ENCODE results near the gene ANAPC10.

DNA sequence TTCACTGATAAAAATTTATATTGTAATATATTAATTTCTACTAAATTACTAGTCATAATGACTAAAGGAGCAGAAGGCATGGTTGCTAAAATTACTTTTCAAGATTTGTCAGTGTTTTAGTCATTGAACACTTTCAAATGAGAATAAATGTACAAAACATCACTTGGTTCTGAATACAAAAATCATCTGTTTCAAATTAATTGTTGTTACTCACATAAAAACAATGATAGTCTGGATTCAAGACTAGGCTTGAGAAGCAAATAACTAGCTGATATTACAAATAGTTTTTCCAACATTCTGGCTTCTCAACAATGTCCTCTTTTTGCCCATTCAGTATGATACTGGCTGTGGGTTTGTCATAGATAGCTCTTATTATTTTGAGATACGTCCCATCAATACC, 112.5 kb downstream of the ANAPC10 start:
- no peak for TF ChIP-seq TARDBP (IDR thresholded peaks at IDR 0.05)
- no peak for TF ChIP-seq FOXA1 (IDR thresholded peaks at IDR 0.05)
- no peak for TF ChIP-seq NFRKB (IDR thresholded peaks at IDR 0.05)
- TF ChIP-seq, protein P1, sequence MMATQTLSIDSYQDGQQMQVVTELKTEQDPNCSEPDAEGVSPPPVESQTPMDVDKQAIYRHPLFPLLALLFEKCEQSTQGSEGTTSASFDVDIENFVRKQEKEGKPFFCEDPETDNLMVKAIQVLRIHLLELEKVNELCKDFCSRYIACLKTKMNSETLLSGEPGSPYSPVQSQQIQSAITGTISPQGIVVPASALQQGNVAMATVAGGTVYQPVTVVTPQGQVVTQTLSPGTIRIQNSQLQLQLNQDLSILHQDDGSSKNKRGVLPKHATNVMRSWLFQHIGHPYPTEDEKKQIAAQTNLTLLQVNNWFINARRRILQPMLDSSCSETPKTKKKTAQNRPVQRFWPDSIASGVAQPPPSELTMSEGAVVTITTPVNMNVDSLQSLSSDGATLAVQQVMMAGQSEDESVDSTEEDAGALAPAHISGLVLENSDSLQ (IDR thresholded peaks at IDR 0.05) = no peak
- TF ChIP-seq FOXM1 (IDR thresholded peaks at IDR 0.05; ENCODE audit: borderline replicate concordance) = no peak
- no peak for TF ChIP-seq ELF4 (IDR thresholded peaks at IDR 0.05)
- no peak for TF ChIP-seq HDGF (IDR thresholded peaks at IDR 0.05; ENCODE audit: borderline replicate concordance)
- no peak for TF ChIP-seq SUZ12 (IDR thresholded peaks at IDR 0.05)
- TF ChIP-seq ZNF384 (IDR thresholded peaks at IDR 0.05) = no peak
- TF ChIP-seq BHLHE40 (IDR thresholded peaks at IDR 0.05; ENCODE audit: borderline replicate concordance) = no peak
- TF ChIP-seq LEF1 (IDR thresholded peaks at IDR 0.05; ENCODE audit: borderline replicate concordance) = no peak

All from HEK293T (cell line).